HEK293 (cell line): Measurements from ENCODE around the gene SMIM10L1.

Experiments
- CTCF ChIA-PET: fragments of 350-600 bp; formaldehyde crosslinking; extraction: SDS; loops from one replicate; lab custom pipeline; 2021; ENCODE audit warnings: antibody characterized with exemption; lab: Yijun Ruan, JAX
- POLR2A ChIA-PET: fragments of 300-600 bp; formaldehyde crosslinking; extraction: SDS; loops from one replicate; lab custom pipeline; 2020; ENCODE audit warnings: antibody characterized with exemption, inconsistent platforms; lab: Yijun Ruan, JAX
- H3K27ac ChIP-seq: fragments of 200-500 bp; sonication (Bioruptor generic); 2 replicates; pipeline ENCODE4 v1.5.1; 2014; ENCODE audit warnings: low read depth, low read length, control low read depth, inconsistent platforms; ENCODE audit errors: extremely low read depth
- H3K36me3 ChIP-seq, 2 experiments: fragments of 200-500 bp in 1 of 2; sonication (Bioruptor generic) in 1 of 2; 1 replicate in 1 of 2; 2 replicates in 1 of 2; pipeline ENCODE4 v1.5.1; 2014 to 2017; ENCODE audit warnings: inconsistent platforms in 2 of 2, low read length in 2 of 2; ENCODE audit not compliant: control insufficient read depth in 2 of 2, insufficient read depth in 1 of 2
- H3K4me1 ChIP-seq: fragments of 200-500 bp; sonication (Bioruptor generic); 2 replicates; pipeline ENCODE4 v1.5.1; 2014; ENCODE audit warnings: mild to moderate bottlenecking, low read length, inconsistent platforms; ENCODE audit not compliant: control insufficient read depth, insufficient read depth
- H3K4me3 ChIP-seq: 2 replicates; pipeline ENCODE4 v1.5.1; 2011; ENCODE audit warnings: low read depth, mild to moderate bottlenecking, control low read depth, low read length, moderate library complexity
- H3K9me3 ChIP-seq: fragments of 200-500 bp; sonication (Bioruptor generic); 2 replicates; pipeline ENCODE4 v1.5.1; 2014; ENCODE audit warnings: low read depth, low read length, inconsistent platforms; ENCODE audit not compliant: control insufficient read depth, insufficient read depth
- FEZF1 ChIP-seq: fragments of 450-650 bp; formaldehyde crosslinking; IDR thresholded peaks from 2 replicates; pipeline ENCODE4 v1.5.1; 2016; ENCODE audit warnings: missing biosample characterization, missing genetic modification characterization
- GLI4 ChIP-seq: fragments of 450-650 bp; formaldehyde crosslinking; IDR thresholded peaks from 2 replicates; pipeline ENCODE4 v1.5.1; 2016; ENCODE audit warnings: missing biosample characterization, missing genetic modification characterization
- HOXD13 ChIP-seq: sonication (generic); formaldehyde crosslinking; IDR thresholded peaks from 2 replicates; pipeline ENCODE4 v1.8.0; 2022; ENCODE audit warnings: missing genetic modification reagents, borderline replicate concordance
- KLF17 ChIP-seq: fragments of 450-650 bp; formaldehyde crosslinking; IDR thresholded peaks from 2 replicates; pipeline ENCODE4 v1.5.1; 2016; ENCODE audit warnings: missing biosample characterization, missing genetic modification characterization
- OSR2 ChIP-seq: fragments of 450-650 bp; formaldehyde crosslinking; IDR thresholded peaks from 2 replicates; pipeline ENCODE4 v1.5.1; 2016; ENCODE audit warnings: missing biosample characterization, missing genetic modification characterization
- PATZ1 ChIP-seq: fragments of 450-650 bp; formaldehyde crosslinking; IDR thresholded peaks from 2 replicates; pipeline ENCODE4 v1.5.1; 2016; ENCODE audit warnings: missing biosample characterization, missing genetic modification characterization
- PBX3 ChIP-seq: sonication (generic); formaldehyde crosslinking; IDR thresholded peaks from 2 replicates; pipeline ENCODE4 v1.8.1; 2022; ENCODE audit warnings: mild to moderate bottlenecking, moderate library complexity, missing genetic modification reagents
- PRDM6 ChIP-seq: fragments of 450-650 bp; formaldehyde crosslinking; IDR thresholded peaks from 2 replicates; pipeline ENCODE4 v1.5.1; 2017; ENCODE audit warnings: missing biosample characterization, missing genetic modification characterization
- REPIN1 ChIP-seq: fragments of 450-650 bp; formaldehyde crosslinking; IDR thresholded peaks from 2 replicates; pipeline ENCODE4 v1.5.1; 2017; ENCODE audit warnings: missing biosample characterization, missing genetic modification characterization, low read depth
- SCRT2 ChIP-seq: fragments of 450-650 bp; formaldehyde crosslinking; IDR thresholded peaks from 2 replicates; pipeline ENCODE4 v1.5.1; 2016; ENCODE audit warnings: missing biosample characterization, missing genetic modification characterization
- ZBTB1 ChIP-seq: fragments of 450-650 bp; formaldehyde crosslinking; IDR thresholded peaks from 2 replicates; pipeline ENCODE4 v1.5.1; 2016; ENCODE audit warnings: missing biosample characterization, missing genetic modification characterization
- ZBTB11 ChIP-seq: fragments of 450-650 bp; formaldehyde crosslinking; conservative IDR thresholded peaks from 2 replicates; pipeline ENCODE4 v1.5.1; 2016; ENCODE audit warnings: low read depth, missing biosample characterization, missing genetic modification characterization
- ZFP37 ChIP-seq: fragments of 450-650 bp; formaldehyde crosslinking; IDR thresholded peaks from 2 replicates; pipeline ENCODE4 v1.5.1; 2016; ENCODE audit warnings: missing biosample characterization, missing genetic modification characterization
- ZNF169 ChIP-seq: fragments of 450-650 bp; formaldehyde crosslinking; IDR thresholded peaks from 2 replicates; pipeline ENCODE4 v1.5.1; 2016; ENCODE audit warnings: missing biosample characterization, missing genetic modification characterization
- ZNF19 ChIP-seq: fragments of 450-650 bp; formaldehyde crosslinking; IDR thresholded peaks from 2 replicates; pipeline ENCODE4; 2016; ENCODE audit warnings: missing biosample characterization, missing genetic modification characterization, low read depth
- ZNF211 ChIP-seq: fragments of 450-650 bp; formaldehyde crosslinking; IDR thresholded peaks from 2 replicates; pipeline ENCODE4 v1.5.1; 2016; ENCODE audit warnings: low read depth, missing biosample characterization, missing genetic modification characterization
- ZNF23 ChIP-seq: fragments of 450-650 bp; formaldehyde crosslinking; IDR thresholded peaks from 2 replicates; pipeline ENCODE4 v1.5.1; 2016; ENCODE audit warnings: missing biosample characterization, missing genetic modification characterization, borderline replicate concordance
- ZNF239 ChIP-seq: fragments of 450-650 bp; formaldehyde crosslinking; IDR thresholded peaks from 2 replicates; pipeline ENCODE4 v1.5.1; 2016; ENCODE audit warnings: missing biosample characterization, missing genetic modification characterization
- ZNF555 ChIP-seq: fragments of 450-650 bp; formaldehyde crosslinking; conservative IDR thresholded peaks from 2 replicates; pipeline ENCODE4 v1.5.1; 2017; ENCODE audit warnings: missing biosample characterization, mild to moderate bottlenecking, missing genetic modification characterization, inconsistent platforms
- ZNF561 ChIP-seq: fragments of 450-650 bp; IDR thresholded peaks from 2 replicates; pipeline ENCODE4 v1.5.1; 2018; ENCODE audit warnings: missing biosample characterization, missing genetic modification characterization, borderline replicate concordance
- ZNF580 ChIP-seq: fragments of 450-650 bp; formaldehyde crosslinking; IDR thresholded peaks from 2 replicates; pipeline ENCODE4 v1.5.1; 2016; ENCODE audit warnings: missing biosample characterization, missing genetic modification characterization
- ZNF658 ChIP-seq: fragments of 450-650 bp; formaldehyde crosslinking; IDR thresholded peaks from 2 replicates; pipeline ENCODE4; 2016; ENCODE audit warnings: missing biosample characterization, missing genetic modification characterization
- ZNF660 ChIP-seq: fragments of 450-650 bp; IDR thresholded peaks from 2 replicates; pipeline ENCODE4 v1.5.1; 2018; ENCODE audit warnings: missing biosample characterization, mild to moderate bottlenecking, missing genetic modification characterization
- ZNF701 ChIP-seq: fragments of 450-650 bp; formaldehyde crosslinking; IDR thresholded peaks from 2 replicates; pipeline ENCODE4 v1.5.1; 2016; ENCODE audit warnings: missing biosample characterization, missing genetic modification characterization
- ZNF76 ChIP-seq: fragments of 450-650 bp; formaldehyde crosslinking; IDR thresholded peaks from 2 replicates; pipeline ENCODE4; 2016; ENCODE audit warnings: low read depth, missing biosample characterization, missing genetic modification characterization, borderline replicate concordance
- ZNF792 ChIP-seq: fragments of 450-650 bp; formaldehyde crosslinking; IDR thresholded peaks from 2 replicates; pipeline ENCODE4 v1.5.1; 2016; ENCODE audit warnings: missing biosample characterization, missing genetic modification characterization
- ZNF843 ChIP-seq: fragments of 450-650 bp; formaldehyde crosslinking; IDR thresholded peaks from 2 replicates; pipeline ENCODE4 v1.5.1; 2016; ENCODE audit warnings: missing biosample characterization, missing genetic modification characterization
- ZSCAN23 ChIP-seq: fragments of 450-650 bp; formaldehyde crosslinking; IDR thresholded peaks from 2 replicates; pipeline ENCODE4 v1.5.1; 2016; ENCODE audit warnings: missing biosample characterization, missing genetic modification characterization
- ZSCAN5A ChIP-seq: fragments of 450-650 bp; formaldehyde crosslinking; IDR thresholded peaks from 2 replicates; pipeline ENCODE4 v1.5.1; 2016; ENCODE audit warnings: missing biosample characterization, missing genetic modification characterization

Gene SMIM10L1

GRCh38 chr12:11183011-11183410, 12.0 kb downstream of the SMIM10L1 start (continued):
- peak; percentile 98 for TF ChIP-seq ZNF843 (tag by site-specific recombination)
- peak; percentile 88 for TF ChIP-seq SCRT2 (tag by site-specific recombination)
- TF ChIP-seq PATZ1: no peak
- TF ChIP-seq ZNF561 (tag by site-specific recombination): peak; percentile 69; the same call in 1 of the 2 replicates
- TF ChIP-seq ZNF19: peak; percentile 72; the same call in 1 of the 2 replicates

GRCh38 chr12:11186837-11187236, 15.8 kb downstream of the SMIM10L1 start, which contains the start of gene TAS2R42:
Gene TAS2R42, minus strand, starts transcription at chr12:11186937. Its CDS starts 0 bp downstream, at chr12:11186937.
- POLR2A ChIA-PET: no interaction called here

GRCh38 chr12:11202811-11203210, 31.8 kb downstream of the SMIM10L1 start:
- Histone ChIP-seq H3K36me3 (no peaks in the 10 kb centered on the region), H3K9me3 (no peaks in the 10 kb centered on the region), H3K27ac (no peak overlapping the region), H3K4me1 (no peaks in the 10 kb centered on the region), H3K4me3 (no peak overlapping the region)
- POLR2A ChIA-PET: no interaction called here
- CTCF ChIA-PET: no interaction called here
- TF ChIP-seq PBX3 (CRISPR knock-in tag) (no peak), ZNF19 (no peak), ZNF701 (tag by site-specific recombination) (no peak), ZNF660 (tag by site-specific recombination) (no peak), KLF17 (tag by site-specific recombination) (no peak), ZBTB11 (tag by site-specific recombination) (no peak), ZSCAN23 (tag by site-specific recombination) (no peak), ZNF169 (no peak), ZNF23 (no peak), ZNF580 (no peak), PRDM6 (tag by site-specific recombination) (no peak), ZNF658 (tag by site-specific recombination) (no peak)

More at GRCh38 chr12:11186837-11187236, 15.8 kb downstream of the SMIM10L1 start, which contains the start of gene TAS2R42:
- Histone ChIP-seq H3K9me3 (no peaks in the 10 kb centered on the region), H3K27ac (no peak within 1 kb of the TSS), H3K4me3 (no peak within 1 kb of the TSS)
- CTCF ChIA-PET: no interaction called here
- TF ChIP-seq ZNF555 (tag by site-specific recombination) (no peak), ZNF792 (no peak), ZNF211 (tag by site-specific recombination) (no peak), GLI4 (tag by site-specific recombination) (no peak), ZSCAN5A (tag by site-specific recombination) (no peak), FEZF1 (tag by site-specific recombination) (no peak), REPIN1 (tag by site-specific recombination) (no peak), HOXD13 (CRISPR knock-in tag) (no peak), ZNF239 (tag by site-specific recombination) (no peak), OSR2 (tag by site-specific recombination) (no peak), ZFP37 (no peak), ZNF76 (tag by site-specific recombination) (no peak), ZBTB1 (no peak), ZSCAN23 (tag by site-specific recombination) (no peak)
- TF ChIP-seq, all 188 proteins: peak for 0
- no peaks in the 10 kb centered on the region for H3K36me3 ChIP-seq
- H3K4me1 ChIP-seq: peaks cover 4% of the 10 kb centered on the region; the same call in 1 of the 2 replicates
